Stimulated activated CD8-positive, alpha-beta memory T cell treated with anti-CD3 and anti-CD28 coated beads, Interleukin-15, amount 100 ng/mL, for 4 hours (primary cell): ENCODE results near the gene ATL1.
"Not testable (repeated sequence)": the region's sequence is repeated elsewhere in the genome, so short reads cannot be mapped to it uniquely, and the experiment has no call there.

Source experiments
- DNase-seq, 2 donors: peaks; one replicate each; pipeline ENCODE4 v3.0.0-alpha.2; 2020; ENCODE audit warnings: low read depth in 2 of 2

ATL1 gene

DNA sequence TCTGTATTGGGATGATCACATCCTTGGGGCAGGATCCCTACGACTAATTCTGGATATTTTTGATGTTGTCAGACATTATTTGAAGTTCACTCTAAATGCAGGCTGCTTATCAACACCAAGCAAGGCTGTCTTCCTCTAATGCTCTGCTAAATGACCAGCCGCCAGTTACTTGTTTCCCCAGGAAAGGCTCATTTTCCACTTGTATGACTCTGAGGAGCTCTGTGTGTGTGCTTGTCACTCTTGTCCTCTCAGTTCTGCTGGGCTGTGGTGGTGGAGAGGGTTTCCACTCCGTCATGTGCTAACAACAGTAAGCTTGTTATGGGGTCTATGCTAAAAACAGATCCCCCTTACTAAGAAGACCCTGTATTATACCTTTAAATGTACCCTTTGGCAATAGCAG lies 42.1 kb downstream of the ATL1 start:
- no peak for DNase-seq

GRCh38 chr14:50603565-50603964 lies 43.6 kb downstream of the ATL1 start:
- DNase-seq: no peak

DNA sequence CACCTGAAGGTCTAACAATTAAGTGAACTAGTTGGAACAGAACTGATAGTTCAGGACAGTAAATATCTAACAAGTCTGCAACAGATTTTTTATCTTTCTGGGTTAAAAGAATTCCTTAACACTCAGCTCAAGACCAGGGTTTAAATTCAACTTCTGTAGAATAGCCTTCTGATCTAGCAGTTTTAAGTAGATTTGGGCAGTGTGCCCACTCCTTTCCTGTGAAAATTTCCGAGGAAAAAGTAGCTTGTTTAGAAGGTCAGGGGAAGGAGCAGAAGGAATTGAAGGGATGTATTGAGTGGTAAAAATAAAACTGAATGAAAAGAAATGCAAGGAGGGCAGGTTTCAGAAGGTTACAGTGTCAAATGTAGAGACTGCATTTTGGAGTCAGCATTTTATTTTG lies 45.8 kb downstream of the ATL1 start:
- no peak for DNase-seq

GRCh38 chr14:50606468-50606867 lies 46.5 kb downstream of the ATL1 start:
- DNase-seq: no peak

GRCh38 chr14:50607181-50607580 lies 47.2 kb downstream of the ATL1 start:
- DNase-seq: no peak

DNA sequence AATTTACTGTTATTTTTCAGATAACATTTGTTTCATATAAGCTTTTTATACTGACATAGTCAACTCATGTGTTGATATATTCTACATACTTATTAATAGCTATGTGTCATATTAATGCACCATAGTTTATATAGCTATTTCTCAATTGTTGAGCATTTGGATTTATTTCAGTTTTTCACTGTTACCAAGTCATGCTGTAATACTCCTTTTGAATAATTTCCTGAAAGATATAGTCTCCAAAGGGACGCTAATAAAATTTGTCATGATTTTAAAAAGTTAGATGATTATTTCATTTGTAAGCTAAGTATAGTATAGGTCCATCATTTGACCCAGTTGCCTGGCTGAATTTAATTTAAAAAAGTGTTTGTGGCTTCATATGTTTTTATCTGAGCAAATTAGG lies 47.8 kb downstream of the ATL1 start:
- DNase-seq: no peak

DNA sequence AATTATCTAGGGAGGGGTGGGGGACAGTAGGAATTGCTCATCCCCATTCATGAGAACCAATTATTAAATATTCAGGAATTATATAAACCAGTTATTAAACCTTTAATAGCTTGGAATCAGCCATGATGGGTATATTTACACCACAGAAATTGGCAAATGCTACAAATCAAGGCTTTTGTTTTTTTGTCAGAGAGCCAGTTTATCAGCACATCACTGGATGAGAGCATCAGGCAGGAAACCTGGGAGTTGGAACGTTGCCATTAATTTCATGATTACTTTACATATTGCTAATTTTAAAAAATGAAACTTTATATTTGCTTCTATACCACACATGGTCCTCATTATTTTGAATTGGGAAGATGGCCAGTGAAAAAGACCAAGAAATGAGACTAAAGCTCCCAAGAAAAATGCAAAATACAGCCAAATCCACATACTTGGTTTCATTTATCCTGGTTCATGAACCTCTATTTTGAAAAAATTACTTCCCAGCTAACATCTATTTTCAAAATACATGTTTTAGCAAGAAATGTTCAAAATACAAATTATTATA lies 48.4 kb downstream of the ATL1 start:
- DNase-seq: no peak

- DNase-seq: no peak
Observed at GRCh38 chr14:50610465-50610864, 50.5 kb downstream of the ATL1 start.

DNA sequence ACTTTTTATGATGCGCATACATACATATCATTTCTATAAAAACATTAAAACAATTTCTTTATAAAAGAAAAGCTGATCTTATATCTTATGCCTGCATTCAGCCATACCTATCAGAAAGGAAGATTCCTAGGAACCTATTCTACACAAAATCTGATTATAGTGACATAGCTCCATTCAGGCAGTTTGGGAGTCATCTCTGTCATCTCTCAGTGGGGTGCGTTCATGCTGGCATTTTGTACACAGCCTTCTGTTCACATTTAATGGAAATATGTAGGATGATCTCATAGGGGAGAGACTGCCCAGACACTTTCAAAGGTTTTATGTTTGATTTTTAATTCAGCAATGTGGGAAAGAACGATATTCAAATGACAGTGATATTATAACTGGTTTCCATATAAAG lies 52.9 kb downstream of the ATL1 start:
- DNase-seq: no peak

DNA sequence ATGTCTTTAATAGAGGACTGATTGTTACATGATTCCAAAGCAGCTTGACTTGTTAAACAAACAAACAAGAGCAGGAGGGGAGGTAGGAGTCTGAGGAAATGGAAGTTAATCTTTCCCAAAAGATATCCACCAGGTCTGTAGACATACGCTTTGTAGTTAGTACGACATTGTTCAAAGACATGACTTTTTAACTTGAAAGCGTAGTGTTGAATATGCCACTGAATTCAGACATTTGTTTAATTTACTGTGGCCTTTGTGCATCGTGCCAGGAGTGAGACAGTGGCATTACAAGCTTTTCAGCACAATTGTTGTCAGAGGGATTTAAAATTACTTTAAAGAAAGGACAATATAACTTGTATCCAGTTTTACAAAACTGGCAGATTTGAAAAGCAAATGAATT lies 55.1 kb downstream of the ATL1 start:
- no peak for DNase-seq

GRCh38 chr14:50615552-50615951 lies 55.6 kb downstream of the ATL1 start:
- DNase-seq: no peak

- no peak for DNase-seq
Observed at GRCh38 chr14:50616275-50616674, 56.3 kb downstream of the ATL1 start.

GRCh38 chr14:50619569-50620141 lies 59.7 kb downstream of the ATL1 start:
- no peak for DNase-seq

GRCh38 chr14:50620341-50620740 lies 60.4 kb downstream of the ATL1 start:
- DNase-seq: no peak

DNA sequence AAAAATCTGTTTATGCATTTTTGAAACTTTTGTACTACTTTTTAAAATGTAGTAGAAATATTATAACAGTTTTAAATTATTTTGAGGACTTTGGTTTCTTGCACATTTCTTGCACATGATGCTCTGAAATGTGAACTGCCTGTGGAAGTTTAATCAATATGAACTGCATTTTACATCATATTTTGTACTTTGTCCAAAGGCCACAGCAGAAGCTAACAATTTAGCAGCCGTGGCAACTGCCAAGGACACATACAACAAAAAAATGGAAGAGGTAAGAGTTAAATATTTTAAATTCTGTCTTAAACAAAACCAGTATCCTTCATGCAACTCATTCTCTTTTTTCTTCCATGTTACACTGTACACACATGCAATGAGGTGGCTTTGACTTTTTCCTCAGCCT lies 63.0 kb downstream of the ATL1 start:
- DNase-seq: no peak

DNA sequence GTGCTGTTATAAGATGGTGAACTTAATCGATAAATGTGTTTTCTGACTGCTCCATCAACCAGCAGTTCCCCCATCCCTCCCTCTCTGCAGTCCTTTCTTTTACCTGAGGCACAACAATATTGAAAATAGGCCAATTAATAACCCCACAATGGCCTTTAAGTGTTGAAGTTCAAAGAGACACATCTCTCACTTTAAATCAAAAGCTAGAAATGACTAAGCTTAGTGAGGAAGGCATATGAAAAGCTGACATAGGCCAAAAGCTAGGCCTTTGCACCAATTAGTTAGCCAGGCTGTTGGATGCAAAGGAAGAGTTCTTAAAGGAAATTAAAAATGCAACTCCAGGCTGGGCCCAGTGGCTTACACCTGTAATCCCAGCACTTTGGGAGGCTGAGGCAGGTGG lies 64.5 kb downstream of the ATL1 start:
- DNase-seq: no peak

DNA sequence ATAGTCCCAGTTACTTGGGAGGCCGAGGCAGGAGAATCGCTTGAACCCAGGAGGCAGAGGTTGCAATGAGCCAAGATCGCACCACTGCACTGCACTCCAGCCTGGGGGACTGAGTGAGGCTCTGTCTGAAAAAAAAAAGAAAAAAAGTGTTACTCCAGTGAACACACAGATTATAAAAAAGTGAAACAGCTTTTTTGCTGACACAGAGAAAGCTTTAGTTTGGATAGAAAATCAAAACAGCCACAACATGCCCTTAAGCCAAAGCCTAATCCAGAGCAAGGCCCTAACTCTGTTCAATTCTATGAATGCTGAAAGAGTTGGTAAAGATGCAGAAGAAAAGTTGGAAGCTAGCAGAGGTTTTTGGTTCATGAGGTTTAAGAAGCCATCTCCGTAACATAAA lies 65.0 kb downstream of the ATL1 start:
- DNase-seq: not testable (repeated sequence)

DNA sequence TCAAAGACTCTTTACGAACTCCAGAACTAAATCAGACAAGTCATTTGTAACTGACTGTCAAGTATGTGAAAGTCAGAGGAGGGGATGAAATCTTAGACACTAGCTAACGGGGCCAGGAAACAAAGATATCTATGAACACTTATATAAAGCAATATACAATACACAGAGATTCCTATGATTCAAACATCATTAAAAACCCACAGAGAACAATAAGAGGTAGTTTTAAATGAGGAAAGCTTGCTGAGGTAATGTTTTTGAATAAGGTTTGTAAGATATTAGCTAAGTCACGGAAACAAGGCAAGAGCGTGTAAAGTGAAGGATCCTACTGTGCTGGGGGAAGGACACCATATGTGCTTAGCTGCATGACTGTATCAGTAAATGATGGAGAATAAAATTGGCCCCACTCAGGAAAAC lies 71.5 kb downstream of the ATL1 start:
- DNase-seq: no peak

- no peak for DNase-seq
Observed at GRCh38 chr14:50633954-50634353, 74.0 kb downstream of the ATL1 start.

GRCh38 chr14:50635141-50635540 lies 75.2 kb downstream of the ATL1 start:
- DNase-seq: no peak

DNA sequence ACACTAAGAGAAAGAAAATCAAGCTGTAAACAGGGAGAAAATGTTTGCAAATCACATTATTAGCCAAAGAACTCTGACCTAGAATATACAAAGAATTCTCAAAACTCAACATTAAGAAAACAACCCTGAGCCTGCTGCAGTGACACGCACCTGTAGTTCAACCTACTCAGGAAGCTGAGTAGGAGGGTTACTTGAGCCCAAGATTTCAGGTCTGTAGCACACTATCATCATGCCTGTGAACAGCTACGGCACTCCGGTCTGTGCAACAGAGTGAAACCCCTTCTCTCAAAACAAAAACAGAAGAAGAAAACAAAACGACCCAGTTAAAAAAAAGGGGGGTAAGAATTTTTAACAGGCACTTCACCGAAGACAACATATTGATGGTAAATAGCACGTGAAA lies 87.3 kb downstream of the ATL1 start:
- DNase-seq: no peak

DNA sequence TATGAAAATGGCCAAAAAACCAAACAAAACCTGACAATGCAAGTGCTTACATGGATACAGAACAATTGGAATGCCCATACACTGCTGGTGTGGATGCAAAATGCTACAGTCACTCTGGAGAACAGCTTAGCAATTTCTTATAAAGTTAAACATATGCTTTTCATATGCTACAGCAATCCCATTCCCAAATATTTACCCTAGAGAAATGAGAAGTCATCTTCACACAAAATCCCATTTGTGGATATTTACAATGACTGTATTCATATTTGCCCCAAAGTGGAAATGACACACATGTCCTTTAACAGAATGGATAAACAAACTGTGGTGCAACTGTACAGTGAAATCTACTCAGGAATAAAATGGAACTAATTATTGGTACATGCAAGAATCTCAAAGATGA lies 87.8 kb downstream of the ATL1 start:
- no peak for DNase-seq

- no peak for DNase-seq
Observed at GRCh38 chr14:50649691-50650090, 89.7 kb downstream of the ATL1 start.

DNA sequence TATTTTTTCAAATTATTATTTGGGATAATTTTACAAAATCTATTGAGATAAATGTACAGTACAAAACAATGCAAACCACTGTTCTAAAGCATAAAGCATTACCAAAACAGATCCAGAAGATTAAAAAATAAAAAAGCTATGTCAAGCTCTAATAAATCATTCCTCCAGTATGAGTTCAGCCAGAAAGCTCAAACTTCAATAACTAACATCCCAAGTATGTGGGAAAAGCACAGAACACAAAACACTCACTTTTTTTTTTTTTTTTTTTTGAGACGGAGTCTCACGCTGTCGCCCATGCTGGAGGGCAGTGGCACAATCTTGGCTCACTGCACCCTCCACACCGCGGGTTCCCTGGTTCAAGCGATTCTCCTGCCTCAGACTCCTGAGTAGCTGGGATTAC lies 96.8 kb downstream of the ATL1 start:
- DNase-seq: no peak
